HG03175 (cell line): ENCODE data around the gene PRPSAP1.
"Not testable (repeated sequence)": the region's sequence is repeated elsewhere in the genome, so short reads cannot be mapped to it uniquely, and the experiment has no call there.

ENCODE experiments used
- ATAC-seq: cut with Tn5 transposase; IDR thresholded peaks from one replicate; pipeline ENCODE4 v1.9.1; 2021; ENCODE audit warnings: mild to moderate bottlenecking, moderate library complexity; ENCODE audit not compliant: unreplicated experiment

The PRPSAP1 gene

DNA sequence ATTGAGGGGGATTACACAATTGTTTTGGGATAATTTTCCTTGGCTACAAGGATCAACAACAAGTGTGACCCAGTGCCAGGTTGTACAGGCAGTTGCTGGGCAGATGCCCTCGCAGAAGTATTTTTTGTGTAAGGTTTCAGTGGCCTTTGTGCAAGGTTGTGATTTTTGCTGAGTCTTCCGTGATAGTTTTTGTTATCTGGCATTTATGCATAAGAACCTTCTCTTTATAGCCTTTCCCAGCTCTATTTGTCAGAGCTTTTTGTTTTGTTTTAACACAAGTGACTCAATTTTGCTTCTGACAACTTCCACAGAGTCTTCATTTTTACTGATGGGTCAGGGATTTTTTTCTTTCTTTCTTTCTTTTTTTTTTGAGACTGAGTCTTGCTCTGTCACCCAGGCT lies 6.7 kb upstream of the PRPSAP1 start:
- ATAC-seq = no peak

- not testable (repeated sequence) for ATAC-seq
These were observed 6.1 kb upstream of the PRPSAP1 start for GRCh38 chr17:76359776-76360175.

DNA sequence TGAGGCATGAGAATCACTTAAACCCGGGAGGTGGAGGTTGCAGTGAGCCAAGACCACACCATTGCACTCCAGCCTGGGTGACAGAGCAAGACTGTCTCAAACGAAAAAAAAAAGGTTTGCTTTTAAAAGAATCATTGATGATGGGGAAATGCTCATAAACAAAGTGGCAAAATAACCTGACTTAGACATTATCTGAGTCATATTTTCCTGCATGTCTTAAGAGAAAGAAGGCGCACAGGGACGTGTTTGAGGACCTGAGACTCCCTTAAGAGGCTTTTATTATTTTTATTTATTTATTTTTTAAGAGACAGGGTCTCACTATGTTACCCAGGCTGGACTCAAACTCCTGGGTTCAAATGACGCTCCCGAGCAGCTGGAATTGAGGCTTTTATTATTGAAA lies 5.7 kb upstream of the PRPSAP1 start:
- ATAC-seq = no peak

DNA sequence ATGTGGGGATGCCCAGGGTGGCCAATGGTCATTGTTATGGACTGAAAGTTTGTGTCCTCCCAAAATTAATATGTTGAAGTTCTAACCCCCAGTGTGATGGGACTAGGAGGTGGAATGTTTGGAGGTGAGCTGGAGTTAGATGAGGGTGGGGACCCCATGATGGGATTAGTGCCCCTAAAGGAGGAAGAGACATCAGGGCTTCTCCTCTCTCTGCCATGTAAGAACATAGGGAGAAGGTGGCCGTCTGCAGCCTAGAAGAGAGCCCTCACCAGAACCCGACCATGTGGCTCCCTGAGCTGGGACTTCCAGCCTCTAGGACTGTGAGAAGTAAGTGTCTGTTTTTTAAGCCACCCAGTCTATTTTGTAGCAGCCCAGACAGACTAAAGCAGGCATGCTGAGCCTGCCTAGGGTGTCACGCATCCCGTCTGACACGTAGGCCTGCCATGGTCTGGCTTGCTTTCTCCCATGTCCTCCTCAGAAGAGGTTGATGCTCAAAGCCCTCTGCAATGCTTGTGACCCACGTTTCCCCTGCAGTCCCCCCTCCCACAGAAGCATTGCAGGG lies 4.0 kb upstream of the PRPSAP1 start:
- ATAC-seq = no peak

DNA sequence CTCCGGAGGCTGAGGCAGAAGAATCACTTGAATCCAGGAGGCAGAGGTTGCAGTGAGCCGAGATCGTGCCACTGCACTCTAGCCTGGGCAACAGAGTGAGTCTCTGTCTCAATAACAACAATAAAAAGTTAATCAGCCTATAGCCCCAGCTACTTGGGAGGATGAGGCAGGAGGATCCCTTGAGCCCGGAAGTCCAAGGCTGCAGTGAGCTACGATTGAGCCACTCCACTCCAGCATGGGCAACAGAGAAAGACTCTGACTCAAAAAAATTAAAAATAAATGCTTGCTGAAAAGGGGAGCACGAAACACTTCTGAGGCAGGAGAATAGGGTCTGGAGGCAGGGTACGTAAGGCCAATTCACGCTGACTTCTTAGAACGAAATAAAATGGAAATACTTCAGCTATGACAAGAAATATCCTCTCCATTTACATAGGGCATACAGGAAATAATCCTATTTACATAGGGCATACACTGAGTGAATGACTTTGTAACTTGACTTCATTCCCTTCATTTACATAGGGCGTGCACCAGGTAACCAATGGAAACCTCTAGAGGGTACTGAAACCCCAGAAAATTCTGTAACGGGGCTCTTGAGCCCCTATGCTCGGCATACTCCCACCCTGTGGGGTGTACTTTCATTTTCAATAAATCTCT lies 3.2 kb upstream of the PRPSAP1 start:
- ATAC-seq = no peak

DNA sequence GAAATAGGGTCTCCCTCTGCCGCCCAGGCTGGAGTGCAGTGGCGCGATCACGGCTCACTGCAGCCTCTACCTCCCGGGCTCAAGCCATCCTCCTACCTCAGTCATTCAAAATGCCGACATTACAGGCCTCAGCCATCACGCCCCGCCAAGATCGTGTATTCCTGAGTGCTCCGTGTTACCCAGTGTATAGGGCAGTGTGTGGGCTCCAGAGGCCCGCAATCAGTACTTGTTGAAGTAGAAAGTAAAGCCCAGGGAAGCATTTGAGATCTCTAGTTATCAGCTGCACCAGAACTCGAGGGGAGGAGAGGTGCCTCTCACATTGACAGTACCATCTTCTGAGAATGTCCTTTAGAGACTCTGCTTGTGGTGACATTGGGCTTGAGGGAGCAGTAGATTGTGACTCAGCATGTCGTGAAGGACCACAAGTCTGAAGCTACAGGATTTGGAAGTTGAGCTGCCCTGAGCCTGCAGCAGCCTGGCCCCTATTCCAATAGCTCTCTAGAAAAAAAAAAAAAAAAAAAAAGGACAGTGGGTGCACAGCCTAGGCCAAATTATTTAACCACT lies 1.1 kb upstream of the PRPSAP1 start:
- ATAC-seq = no peak

GRCh38 chr17:76354317-76354729 lies 607 bp upstream of the PRPSAP1 start:
- no peak for ATAC-seq

DNA sequence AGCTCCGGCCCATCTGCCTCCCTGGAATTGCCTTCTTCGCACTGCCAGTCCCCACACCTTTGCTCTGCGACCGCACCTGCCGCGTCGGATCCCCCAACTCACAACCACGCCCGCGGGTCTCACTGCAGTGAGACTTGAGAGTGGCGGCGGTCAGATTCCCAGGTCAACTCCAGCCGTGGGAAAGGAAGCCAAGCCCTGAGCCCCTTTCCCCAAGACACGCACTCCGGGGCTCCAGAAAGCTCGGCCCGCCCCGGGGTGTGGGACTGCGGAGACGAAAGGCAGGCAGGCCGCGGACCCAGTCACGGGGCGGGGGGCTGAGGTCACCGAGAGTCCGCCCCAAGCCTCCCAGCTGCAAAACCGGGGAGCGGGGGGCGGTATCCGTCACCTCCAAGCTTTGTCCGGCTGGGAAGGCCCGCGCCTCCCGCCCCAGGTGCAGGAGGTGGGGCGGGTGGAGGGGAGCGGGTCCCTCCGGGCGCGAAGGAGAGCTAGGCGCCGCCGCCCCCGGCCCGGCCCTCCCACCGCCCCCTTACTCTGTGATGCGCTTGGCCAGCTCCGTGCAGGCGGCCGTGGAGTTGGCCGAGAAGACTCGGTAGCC lies 615 bp downstream of the PRPSAP1 start:
- peak; percentile 16 for ATAC-seq

GRCh38 chr17:76351526-76352071 lies 2.1 kb downstream of the PRPSAP1 start:
- no peak for ATAC-seq

DNA sequence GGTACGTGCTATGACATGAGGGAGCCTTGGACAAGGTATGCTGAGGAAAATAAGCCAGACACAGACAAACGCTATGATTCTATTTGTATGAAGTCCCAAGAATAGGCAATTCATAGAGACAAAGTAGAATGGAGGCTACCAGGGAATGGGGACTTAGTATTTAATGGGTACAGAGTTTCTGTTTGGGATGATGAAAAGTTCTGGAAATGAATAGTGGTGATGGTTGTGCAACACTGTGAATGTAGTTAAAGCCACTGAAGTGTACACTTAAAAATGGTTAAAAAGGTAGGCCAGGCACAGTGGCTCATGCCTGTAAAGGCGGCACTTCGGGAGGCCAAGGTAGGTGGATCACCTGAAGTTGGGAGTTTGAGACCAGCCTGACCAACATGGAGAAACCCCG lies 3.3 kb downstream of the PRPSAP1 start:
- ATAC-seq = no peak

GRCh38 chr17:76346936-76347335 lies 6.8 kb downstream of the PRPSAP1 start:
- not testable (repeated sequence) for ATAC-seq

DNA sequence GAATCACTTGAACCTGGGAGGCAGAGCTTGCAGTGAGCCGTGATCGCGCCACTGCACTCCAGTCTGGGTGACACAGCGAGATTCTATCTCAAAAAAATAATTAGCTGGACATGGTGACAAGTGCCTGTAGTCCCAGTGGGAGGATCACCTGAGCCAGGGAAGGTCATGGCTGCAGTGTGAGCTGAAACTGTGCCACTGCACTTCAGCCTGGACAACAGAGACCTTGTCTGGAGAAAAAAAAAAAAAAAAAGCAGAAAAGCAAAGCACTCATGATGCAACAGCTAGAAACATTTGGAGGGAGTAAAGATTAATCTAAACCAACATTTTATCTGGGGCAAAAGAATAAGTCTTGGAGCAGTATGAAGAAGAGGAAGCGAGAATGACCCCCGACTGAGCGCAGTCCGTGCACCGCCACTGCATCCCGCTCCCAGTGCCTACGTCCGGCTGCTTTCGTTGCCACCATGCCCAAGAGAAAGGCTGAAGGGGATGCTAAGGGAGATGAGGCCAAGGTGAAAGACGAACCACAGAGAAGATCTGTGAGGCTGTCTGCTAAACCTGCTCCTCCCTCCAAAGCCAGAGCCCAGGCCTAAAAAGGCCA lies 8.2 kb downstream of the PRPSAP1 start:
- ATAC-seq = no peak

- ATAC-seq = no peak
These were observed 10.6 kb downstream of the PRPSAP1 start for GRCh38 chr17:76343106-76343505.

DNA sequence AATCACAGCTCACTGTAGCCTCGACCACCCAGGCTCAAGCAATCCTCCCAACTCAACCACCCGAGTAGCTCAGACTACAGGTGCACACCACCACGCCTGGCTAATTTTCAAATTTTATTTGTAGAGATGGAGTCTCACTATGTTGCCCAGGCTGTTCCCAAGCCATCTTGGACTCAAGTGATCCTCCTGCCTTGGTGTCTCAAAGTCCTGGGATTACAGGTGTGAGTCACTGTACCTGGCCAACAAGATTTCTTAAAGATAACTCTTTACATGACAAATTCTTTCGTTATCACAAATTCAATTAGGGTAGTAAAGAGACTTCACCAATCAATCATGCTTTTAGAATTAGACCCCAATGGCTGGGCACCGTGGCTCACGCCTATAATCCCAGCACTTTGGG lies 12.4 kb downstream of the PRPSAP1 start:
- ATAC-seq = no peak

DNA sequence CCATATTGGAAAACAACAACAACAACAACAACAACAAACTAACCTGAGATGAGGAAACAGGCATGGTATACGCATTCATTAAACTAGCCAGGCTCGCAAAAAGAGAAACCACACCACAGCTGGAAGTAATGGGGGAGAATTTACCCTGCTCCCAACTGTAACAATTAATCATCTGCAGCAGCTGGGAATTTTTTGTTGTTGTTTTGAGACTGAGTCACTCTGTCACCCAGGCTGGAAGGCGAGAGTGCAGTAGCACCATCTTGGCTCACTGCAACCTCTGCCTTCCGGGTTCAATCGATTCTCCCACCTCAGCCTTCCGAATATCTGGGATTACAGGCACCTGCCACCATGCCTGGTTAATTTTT lies 16.3 kb downstream of the PRPSAP1 start:
- no peak for ATAC-seq

DNA sequence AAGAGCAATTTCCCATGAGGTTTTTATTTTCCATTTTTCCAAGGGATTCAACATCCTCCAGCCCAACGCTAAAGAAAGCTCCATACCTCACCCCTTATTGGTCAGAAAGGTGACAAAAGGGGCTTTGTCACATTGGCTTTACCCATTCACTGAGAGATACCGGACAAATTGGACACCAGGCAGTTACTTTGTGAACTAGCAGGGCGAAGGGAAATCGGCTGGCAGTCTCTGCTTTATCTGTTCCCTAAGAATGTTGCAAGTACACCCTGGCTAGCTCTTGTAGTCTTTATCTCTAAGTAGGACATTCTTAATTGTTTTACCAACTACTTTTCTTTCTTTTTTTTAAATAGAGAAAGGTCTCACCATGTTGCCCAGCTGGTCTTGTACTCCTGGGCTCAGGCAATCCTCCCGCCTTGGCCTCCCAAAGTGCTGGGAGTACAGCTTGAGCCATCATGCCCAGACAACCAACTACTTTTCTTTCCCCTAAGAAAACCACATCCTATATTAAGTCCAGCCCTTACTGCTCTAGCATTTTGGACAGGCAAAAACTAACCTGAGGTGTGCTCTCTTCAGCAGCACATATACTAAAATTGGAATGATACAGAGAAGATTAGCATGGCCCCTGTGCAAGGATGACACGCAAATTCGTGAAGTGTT lies 16.8 kb downstream of the PRPSAP1 start:
- ATAC-seq = no peak

GRCh38 chr17:76335716-76336381 lies 17.9 kb downstream of the PRPSAP1 start:
- no peak for ATAC-seq

GRCh38 chr17:76333673-76334505 lies 19.8 kb downstream of the PRPSAP1 start:
- ATAC-seq = no peak

GRCh38 chr17:76331083-76331482 lies 22.6 kb downstream of the PRPSAP1 start:
- ATAC-seq = no peak

GRCh38 chr17:76329664-76330063 lies 24.1 kb downstream of the PRPSAP1 start:
- ATAC-seq = no peak
